Fibroblast of lung (primary cell): ENCODE results near the gene MYL2. TPM values are rescaled to one million over a fixed set of nuclear protein-coding genes. Genes with fewer than 3 reads are reported as not detected.

Experiments used
- DNase-seq, 2 donors: peaks; one replicate each; pipeline versions ENCODE4 v3.0.0 to v3.0.0-alpha.2; 2010; ENCODE audit warnings: low read depth in 2 of 2
- H2AFZ ChIP-seq: 2 replicates; pipeline ENCODE4 v1.5.1; 2012; ENCODE audit warnings: low read length, control low read depth, inconsistent platforms
- H3K27ac ChIP-seq: 2 replicates; pipeline ENCODE4 v1.5.1; 2011; ENCODE audit warnings: low read length, control low read depth; ENCODE audit not compliant: insufficient read depth
- H3K27me3 ChIP-seq: 2 replicates; pipeline ENCODE4 v1.5.1; 2011; ENCODE audit warnings: mild to moderate bottlenecking, low read length; ENCODE audit not compliant: control insufficient read depth, insufficient read depth
- H3K36me3 ChIP-seq: 2 replicates; pipeline ENCODE4 v1.5.1; 2011; ENCODE audit warnings: low read length; ENCODE audit not compliant: control insufficient read depth, insufficient read depth
- H3K4me1 ChIP-seq: 2 replicates; pipeline ENCODE4 v1.5.1; 2011; ENCODE audit warnings: low read length; ENCODE audit not compliant: control insufficient read depth, insufficient read depth; ENCODE audit errors: extremely low read depth
- H3K4me2 ChIP-seq: 2 replicates; pipeline ENCODE4 v1.5.1; 2011; ENCODE audit warnings: low read length, control low read depth; ENCODE audit not compliant: insufficient read depth; ENCODE audit errors: extremely low read depth
- H3K4me3 ChIP-seq, 4 experiments: fragments of 200-600 bp in 1 of 4; sonication (generic) in 1 of 4; replicated peaks in 1 of 4; 2 replicates each; pipeline ENCODE4 v1.5.1; 2011 to 2016; ENCODE audit warnings: low read length in 4 of 4, low read depth in 3 of 4, mild to moderate bottlenecking in 3 of 4, control low read depth in 2 of 4, inconsistent platforms in 1 of 4, mixed read lengths in 1 of 4; ENCODE audit not compliant: insufficient read depth in 1 of 4; ENCODE audit errors: control extremely low read depth in 1 of 4
- H3K79me2 ChIP-seq: 2 replicates; pipeline ENCODE4 v1.5.1; 2012; ENCODE audit warnings: mild to moderate bottlenecking, low read length, inconsistent platforms; ENCODE audit not compliant: control insufficient read depth, insufficient read depth
- H3K9ac ChIP-seq: 2 replicates; pipeline ENCODE4 v1.5.1; 2011; ENCODE audit warnings: mild to moderate bottlenecking, low read length, control low read depth; ENCODE audit not compliant: insufficient read depth
- H3K9me3 ChIP-seq: 2 replicates; pipeline ENCODE4 v1.5.1; 2012; ENCODE audit warnings: low read depth, low read length; ENCODE audit not compliant: control insufficient read depth, insufficient read depth
- H4K20me1 ChIP-seq: 2 replicates; pipeline ENCODE4 v1.5.1; 2011; ENCODE audit warnings: low read length; ENCODE audit not compliant: control insufficient read depth, insufficient read depth; ENCODE audit errors: extremely low read depth
- EZH2 ChIP-seq: IDR thresholded peaks from 2 replicates; pipeline ENCODE4 v1.5.1; 2012; ENCODE audit warnings: low read length, control low read depth, mild to moderate bottlenecking; ENCODE audit errors: missing control alignments
- polyA plus RNA-seq, 2 donors: library from polyadenylated mRNA; depleted of rRNA in 1 of 2; stranded (reverse) in 1 of 2; unstranded in 1 of 2; fragments of >200 nt; gene quantifications; 2 replicates each; pipeline ENCODE4 v1.2.1, GENCODE V29; 2011 to 2012; ENCODE audit warnings: missing spikeins in 1 of 2
- total RNA-seq: library from RNA; depleted of rRNA; stranded (reverse); fragments of >200 nt; gene quantifications from 2 replicates; pipeline ENCODE4 v1.2.1, GENCODE V29; 2014
- TF ChIP-seq, protein P1 (sequence below), 2 donors: IDR thresholded peaks in 1 of 2; conservative IDR thresholded peaks in 1 of 2; 1 replicate in 1 of 2; 2 replicates in 1 of 2; pipeline ENCODE4 v1.5.1; 2011 to 2012; ENCODE audit warnings: low read length in 2 of 2, control low read depth in 1 of 2, inconsistent platforms in 1 of 2, low read depth in 1 of 2, mild to moderate bottlenecking in 1 of 2

Gene MYL2
- total and polyA plus RNA-seq, 2 donors (not counting 1 experiment from before 2014, with no cell fraction given): not detected

DNA sequence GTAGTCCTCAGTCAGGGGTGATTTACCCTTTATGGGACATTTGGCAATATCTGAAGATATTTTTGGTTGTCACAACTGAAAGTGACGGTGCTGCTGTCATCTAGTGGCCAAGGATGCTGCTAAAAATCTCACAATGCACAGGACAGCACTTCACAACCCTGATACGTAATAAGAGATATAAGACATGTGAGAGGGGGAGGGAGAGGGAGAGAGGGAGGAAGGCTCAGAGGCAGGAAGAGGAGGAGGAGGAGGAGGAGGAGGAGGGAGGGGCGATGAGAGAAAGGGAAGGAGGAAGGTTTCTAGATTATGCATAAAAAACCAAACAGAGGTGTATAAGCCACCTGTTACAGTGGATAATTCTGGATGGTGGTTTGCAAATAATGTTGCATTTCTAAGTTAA lies 14.3 kb downstream of the MYL2 start:
- no peaks in the 10 kb centered on the region for H3K4me1 ChIP-seq
- TF ChIP-seq, protein P1, sequence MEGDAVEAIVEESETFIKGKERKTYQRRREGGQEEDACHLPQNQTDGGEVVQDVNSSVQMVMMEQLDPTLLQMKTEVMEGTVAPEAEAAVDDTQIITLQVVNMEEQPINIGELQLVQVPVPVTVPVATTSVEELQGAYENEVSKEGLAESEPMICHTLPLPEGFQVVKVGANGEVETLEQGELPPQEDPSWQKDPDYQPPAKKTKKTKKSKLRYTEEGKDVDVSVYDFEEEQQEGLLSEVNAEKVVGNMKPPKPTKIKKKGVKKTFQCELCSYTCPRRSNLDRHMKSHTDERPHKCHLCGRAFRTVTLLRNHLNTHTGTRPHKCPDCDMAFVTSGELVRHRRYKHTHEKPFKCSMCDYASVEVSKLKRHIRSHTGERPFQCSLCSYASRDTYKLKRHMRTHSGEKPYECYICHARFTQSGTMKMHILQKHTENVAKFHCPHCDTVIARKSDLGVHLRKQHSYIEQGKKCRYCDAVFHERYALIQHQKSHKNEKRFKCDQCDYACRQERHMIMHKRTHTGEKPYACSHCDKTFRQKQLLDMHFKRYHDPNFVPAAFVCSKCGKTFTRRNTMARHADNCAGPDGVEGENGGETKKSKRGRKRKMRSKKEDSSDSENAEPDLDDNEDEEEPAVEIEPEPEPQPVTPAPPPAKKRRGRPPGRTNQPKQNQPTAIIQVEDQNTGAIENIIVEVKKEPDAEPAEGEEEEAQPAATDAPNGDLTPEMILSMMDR (conservative IDR thresholded peaks at IDR 0.05 in 1 of 2, IDR thresholded peaks at IDR 0.05 in 1 of 2; ENCODE audit: low read depth in 1 of 2, low read length in 2 of 2): no peak
- TF ChIP-seq EZH2: no peak
- no peaks in the 10 kb centered on the region for H3K79me2 ChIP-seq
- no peak overlapping the region for H3K27ac ChIP-seq
- H3K4me2 ChIP-seq: no peak overlapping the region
- H3K27me3 ChIP-seq: no peaks in the 10 kb centered on the region
- no peak overlapping the region for H3K4me3 ChIP-seq
- DNase-seq: no peak
- no peaks in the 10 kb centered on the region for H3K9me3 ChIP-seq
- H3K36me3 ChIP-seq: no peaks in the 10 kb centered on the region
- H2AFZ ChIP-seq: no peak overlapping the region
- H4K20me1 ChIP-seq: no peaks in the 10 kb centered on the region
- H3K9ac ChIP-seq: no peak overlapping the region

DNA sequence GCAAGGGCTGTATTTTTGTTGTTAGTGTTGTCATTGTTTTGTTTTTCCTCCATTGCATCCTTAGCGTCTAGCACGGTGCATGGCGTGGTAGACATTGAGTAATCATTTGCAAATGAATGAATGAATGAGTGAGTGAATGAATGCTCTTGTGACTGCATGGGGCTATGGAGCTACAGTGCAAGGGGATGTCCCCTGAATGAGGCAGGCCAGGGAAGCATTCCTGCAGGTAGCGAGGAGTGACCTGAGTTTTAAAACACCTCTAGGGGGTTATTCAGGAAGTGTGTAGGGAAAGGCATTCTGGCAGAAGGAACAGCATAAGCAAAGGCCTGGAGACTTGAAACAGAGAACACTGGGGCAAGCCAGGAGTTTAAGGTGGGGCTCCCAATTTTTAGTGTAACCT lies 16.9 kb downstream of the MYL2 start:
- Histone ChIP-seq H4K20me1 (no peaks in the 10 kb centered on the region), H3K4me2 (no peak overlapping the region), H3K27me3 (no peaks in the 10 kb centered on the region), H3K4me1 (no peaks in the 10 kb centered on the region), H3K9ac (no peak overlapping the region), H3K4me3 (no peak overlapping the region), H3K36me3 (no peaks in the 10 kb centered on the region), H3K79me2 (no peaks in the 10 kb centered on the region), H2AFZ (no peak overlapping the region), H3K27ac (no peak overlapping the region), H3K9me3 (no peaks in the 10 kb centered on the region)
- DNase-seq: no peak
- no peak for TF ChIP-seq EZH2
- TF ChIP-seq, protein P1 (conservative IDR thresholded peaks at IDR 0.05 in 1 of 2, IDR thresholded peaks at IDR 0.05 in 1 of 2; ENCODE audit: low read depth in 1 of 2, low read length in 2 of 2): no peak

DNA sequence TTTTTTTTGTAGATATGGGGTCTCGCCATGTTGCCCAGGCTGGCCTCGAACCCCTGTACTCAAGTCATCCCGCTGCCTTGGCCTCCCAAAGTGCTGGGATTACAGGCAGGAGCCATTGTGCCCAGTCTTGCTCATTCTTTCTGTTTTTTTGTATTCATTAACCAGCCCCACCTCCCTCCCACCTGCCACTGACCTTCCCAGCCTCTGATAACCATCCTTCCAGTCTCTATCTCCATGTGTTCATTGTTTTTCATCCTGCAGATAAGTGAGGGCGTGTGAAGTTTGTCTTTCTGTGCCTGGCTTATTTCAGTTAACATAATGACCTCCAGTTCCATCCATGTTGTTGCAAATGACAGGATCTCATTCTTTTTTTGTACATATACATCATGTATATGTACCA lies 19.0 kb downstream of the MYL2 start:
- Histone ChIP-seq H4K20me1 (no peaks in the 10 kb centered on the region), H3K4me2 (no peak overlapping the region), H3K4me3 (no peak overlapping the region), H3K27ac (no peak overlapping the region), H3K27me3 (no peaks in the 10 kb centered on the region), H3K36me3 (no peaks in the 10 kb centered on the region), H3K4me1 (no peaks in the 10 kb centered on the region), H3K79me2 (no peaks in the 10 kb centered on the region), H3K9me3 (no peaks in the 10 kb centered on the region), H3K9ac (no peak overlapping the region), H2AFZ (no peak overlapping the region)
- DNase-seq: no peak
- no peak for TF ChIP-seq EZH2
- TF ChIP-seq, protein P1 (conservative IDR thresholded peaks at IDR 0.05 in 1 of 2, IDR thresholded peaks at IDR 0.05 in 1 of 2; ENCODE audit: low read depth in 1 of 2, low read length in 2 of 2): no peak
